UCSD-AML1 (cell line): Measurements from ENCODE around the gene PC.

Experiments
- DNase-seq: peaks from one replicate; lab custom pipeline; 2025; ENCODE audit not compliant: unreplicated experiment; lab: John Stamatoyannopoulos, UW

Gene PC

GRCh38 chr11:66914505-66914904 lies 43.7 kb downstream of the PC start:
- no peak for DNase-seq

DNA sequence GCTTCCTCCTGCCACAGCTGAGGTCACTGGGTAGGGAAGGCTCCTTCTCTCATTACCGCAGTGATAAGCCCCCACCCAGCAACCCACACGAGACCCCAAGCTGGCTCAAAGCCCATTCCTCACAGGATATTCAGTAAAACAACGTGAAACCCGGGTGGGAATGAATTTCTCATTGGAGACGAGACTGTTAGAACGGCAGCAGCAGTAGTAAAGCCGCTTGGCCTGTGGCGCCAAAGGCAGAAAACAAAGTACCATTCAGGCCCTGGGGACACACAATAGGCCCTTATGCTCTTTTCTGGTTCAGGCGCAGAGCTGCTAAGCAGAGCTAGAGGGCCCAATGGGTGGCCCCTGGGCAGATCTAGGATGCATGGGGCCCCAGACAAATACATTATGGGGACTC lies 45.3 kb downstream of the PC start:
- DNase-seq = no peak

GRCh38 chr11:66912361-66912760 lies 45.8 kb downstream of the PC start:
- no peak for DNase-seq

- no peak for DNase-seq
Observed at GRCh38 chr11:66910669-66911068, 47.5 kb downstream of the PC start.

- DNase-seq = no peak
Observed at GRCh38 chr11:66910016-66910415, 48.2 kb downstream of the PC start.

GRCh38 chr11:66909181-66909580 lies 49.0 kb downstream of the PC start:
- no peak for DNase-seq

GRCh38 chr11:66907751-66908630 lies 50.2 kb downstream of the PC start:
- no peak for DNase-seq

GRCh38 chr11:66906061-66906733 lies 52.0 kb downstream of the PC start:
- DNase-seq = no peak

DNA sequence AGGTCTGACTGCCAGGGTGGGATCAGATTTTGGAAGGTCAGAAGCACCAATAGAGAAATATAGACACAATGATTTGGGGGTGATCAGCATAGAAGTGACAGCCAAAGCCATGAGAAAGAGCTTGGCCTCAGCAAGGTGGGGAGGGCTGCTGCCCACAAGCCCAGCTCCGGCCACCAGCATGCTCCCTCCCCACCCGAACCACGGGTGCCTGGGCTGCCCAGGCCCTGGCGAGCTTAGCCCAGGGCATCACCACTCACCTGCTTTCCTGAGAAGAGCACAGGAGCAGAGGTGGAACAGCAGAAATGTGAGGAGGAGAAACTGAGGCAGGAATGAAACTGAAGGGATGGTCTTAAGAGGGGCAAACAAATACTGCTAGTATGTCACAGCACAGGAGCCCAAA lies 52.6 kb downstream of the PC start:
- no peak for DNase-seq

GRCh38 chr11:66904981-66905521 lies 53.1 kb downstream of the PC start:
- DNase-seq = no peak

DNA sequence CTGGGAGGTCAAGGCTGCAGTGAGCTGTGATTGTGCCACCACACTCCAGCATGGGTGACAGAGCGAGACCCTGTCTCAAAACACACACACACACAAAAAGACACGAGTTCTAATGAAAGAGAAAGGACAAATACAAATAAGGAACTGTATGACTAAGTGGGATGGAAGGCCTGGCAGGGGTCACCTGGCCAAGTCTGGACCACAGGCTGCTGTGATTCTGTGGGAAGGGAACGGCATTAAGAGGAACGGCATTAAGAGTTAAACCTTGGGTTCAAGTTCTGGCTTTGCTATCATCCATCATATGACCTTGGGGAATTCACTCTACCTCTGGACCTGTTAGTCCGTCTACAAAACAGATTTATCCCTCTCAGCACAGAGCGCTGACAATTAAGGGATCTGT lies 53.6 kb downstream of the PC start:
- DNase-seq = no peak

GRCh38 chr11:66904055-66904454 lies 54.1 kb downstream of the PC start:
- no peak for DNase-seq

- no peak for DNase-seq
Observed at GRCh38 chr11:66902486-66903177, 55.6 kb downstream of the PC start.

DNA sequence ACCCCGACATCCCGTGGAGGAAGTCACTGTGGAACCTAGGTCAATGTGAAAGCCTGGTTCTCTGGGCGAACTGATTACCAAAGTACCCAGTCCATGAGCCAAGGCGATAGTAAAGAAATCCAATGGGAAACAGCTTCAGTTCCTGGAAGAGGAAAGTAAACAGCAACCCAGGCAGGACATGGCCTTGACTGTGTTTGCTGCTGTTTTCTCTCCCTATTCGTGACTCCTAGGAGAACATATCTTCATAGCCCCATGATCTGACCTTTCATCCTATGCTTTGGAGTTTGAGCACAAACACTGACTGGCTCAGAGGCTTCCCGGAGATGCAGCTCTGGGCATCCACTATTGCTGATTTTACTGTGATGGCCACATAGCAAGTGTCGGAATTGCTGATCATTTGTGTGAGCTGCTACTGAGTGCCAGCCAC lies 56.2 kb downstream of the PC start:
- DNase-seq = no peak

- no peak for DNase-seq
Observed at GRCh38 chr11:66894141-66894540, 64.0 kb downstream of the PC start.

- no peak for DNase-seq
Observed at GRCh38 chr11:66892911-66893310, 65.3 kb downstream of the PC start.

DNA sequence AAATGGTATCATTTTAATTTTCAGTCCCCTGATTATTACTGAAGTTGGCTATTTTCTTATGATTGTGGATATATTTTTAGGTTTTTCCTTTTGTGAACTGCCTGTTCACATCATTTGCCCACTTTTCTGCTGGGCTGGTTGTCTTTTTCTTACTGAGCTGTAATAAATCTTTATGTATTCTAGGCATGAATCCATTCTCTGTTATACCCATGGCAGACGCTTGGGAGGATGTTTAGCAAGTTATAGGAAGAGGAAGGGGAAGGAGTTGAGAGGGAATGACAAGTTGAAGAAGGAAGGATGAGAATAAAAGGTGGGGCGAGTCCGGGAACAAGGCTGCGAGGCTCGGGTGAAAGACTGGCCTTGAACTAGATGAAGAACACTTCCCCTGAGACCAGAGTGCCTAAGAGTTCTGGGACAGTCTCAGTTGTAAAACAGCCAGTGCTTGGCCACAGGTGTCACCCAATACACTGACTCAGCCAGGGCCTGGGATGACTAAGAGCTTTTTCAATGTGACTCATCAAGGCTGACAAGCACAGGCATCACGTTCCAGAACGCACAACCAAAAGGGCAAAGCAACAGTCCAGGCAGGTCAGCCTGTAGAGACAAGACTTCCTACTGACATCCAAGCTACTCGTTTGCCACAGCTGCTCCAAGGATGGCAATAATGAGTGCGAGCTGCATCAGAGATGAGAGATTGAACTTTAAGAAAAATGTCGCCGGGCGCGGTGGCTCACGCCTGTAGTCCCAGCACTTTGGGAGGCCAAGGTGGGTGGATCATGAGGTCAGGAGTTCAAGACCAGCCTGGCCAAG lies 66.1 kb downstream of the PC start:
- DNase-seq = peak; percentile 21

DNA sequence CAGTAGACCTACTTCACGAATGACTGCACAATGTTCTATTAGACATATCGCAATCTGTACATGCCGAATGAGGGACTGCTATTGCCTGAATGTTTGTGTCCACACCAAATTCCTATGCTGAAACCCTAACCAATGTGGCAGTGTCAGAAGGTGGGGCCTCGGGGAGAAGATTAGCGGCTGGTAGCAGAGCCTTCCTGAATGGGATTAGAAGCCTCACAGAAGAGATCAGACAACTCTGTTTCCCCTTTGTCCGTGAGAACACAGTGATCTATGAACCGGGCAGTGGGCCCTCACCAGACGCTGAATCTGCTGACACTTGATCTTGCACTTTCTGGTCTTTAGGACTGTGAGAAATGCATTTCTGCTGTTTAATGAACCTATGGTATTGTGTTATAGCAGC lies 68.2 kb downstream of the PC start:
- DNase-seq = no peak

DNA sequence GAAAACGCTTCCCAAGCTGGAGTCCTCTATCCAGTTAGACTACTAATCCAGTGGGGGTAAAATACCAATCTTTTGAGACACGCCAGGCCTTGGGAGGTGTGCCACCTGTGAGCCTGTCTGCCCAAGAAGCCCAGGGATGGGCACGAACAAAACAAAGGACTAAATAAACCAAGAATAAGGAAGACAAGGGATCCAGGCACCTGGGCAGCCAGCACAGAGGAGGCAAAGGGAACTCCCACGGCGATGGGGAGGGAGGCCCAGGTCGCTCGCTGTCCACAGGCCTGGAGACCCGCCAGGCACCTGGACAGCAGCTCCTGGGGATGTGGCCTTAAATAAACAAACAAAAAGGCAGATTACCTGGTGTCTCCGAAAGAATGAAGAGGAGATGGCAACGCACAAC lies 69.9 kb downstream of the PC start:
- no peak for DNase-seq

GRCh38 chr11:66887526-66887925 lies 70.7 kb downstream of the PC start:
- DNase-seq = no peak
